Natural killer cell treated with Interleukin-12 subunit alpha and Interleukin-12 subunit beta and Interleukin-15 and Interleukin-18, amount 100 ng/mL, for 72 hours (primary cell): ENCODE data around the gene MINDY4B. TPM values are rescaled to one million over a fixed set of nuclear protein-coding genes. Genes with fewer than 3 reads are reported as not detected.

ENCODE experiments used
- ATAC-seq, 2 donors: fragments of 150-1000 bp; cut with Tn5 transposase in 1 of 2; sonication (Bioruptor Pico), chemical (Tn5 transposase) in 1 of 2; 2 replicates each; pipeline ENCODE4 v1.10.0; 2021
- DNase-seq: peaks from one replicate; pipeline ENCODE4 v3.0.0; 2022; ENCODE audit warnings: low spot score
- H3K27ac Mint-ChIP-seq, 2 donors: 1 replicate in 1 of 2; 2 replicates in 1 of 2; pipeline ENCODE4 v1.8.0; 2022; ENCODE audit warnings: mixed read lengths in 2 of 2, mild to moderate bottlenecking in 1 of 2, moderate library complexity in 1 of 2
- H3K27me3 Mint-ChIP-seq, 2 donors: 1 replicate in 1 of 2; 2 replicates in 1 of 2; pipeline ENCODE4 v1.8.0; 2022; ENCODE audit warnings: mixed read lengths in 2 of 2
- H3K36me3 Mint-ChIP-seq: one replicate; pipeline ENCODE4 v1.8.0; 2022; ENCODE audit warnings: mixed read lengths
- H3K4me1 Mint-ChIP-seq, 2 donors: 1 replicate in 1 of 2; 2 replicates in 1 of 2; pipeline ENCODE4 v1.8.0; 2022; ENCODE audit warnings: low read depth in 2 of 2, mixed read lengths in 2 of 2, mild to moderate bottlenecking in 1 of 2
- H3K4me3 Mint-ChIP-seq: one replicate; pipeline ENCODE4 v1.8.0; 2022; ENCODE audit warnings: mixed read lengths
- H3K9me3 Mint-ChIP-seq: 2 replicates; pipeline ENCODE4 v1.8.0; 2022; ENCODE audit warnings: mixed read lengths
- total RNA-seq, 2 donors: library from RNA; stranded (reverse); gene quantifications; one replicate each; pipeline ENCODE4 v1.2.3, GENCODE V29; 2022

The MINDY4B gene
- total RNA-seq, 2 donors from 2014 or later: not detected

DNA sequence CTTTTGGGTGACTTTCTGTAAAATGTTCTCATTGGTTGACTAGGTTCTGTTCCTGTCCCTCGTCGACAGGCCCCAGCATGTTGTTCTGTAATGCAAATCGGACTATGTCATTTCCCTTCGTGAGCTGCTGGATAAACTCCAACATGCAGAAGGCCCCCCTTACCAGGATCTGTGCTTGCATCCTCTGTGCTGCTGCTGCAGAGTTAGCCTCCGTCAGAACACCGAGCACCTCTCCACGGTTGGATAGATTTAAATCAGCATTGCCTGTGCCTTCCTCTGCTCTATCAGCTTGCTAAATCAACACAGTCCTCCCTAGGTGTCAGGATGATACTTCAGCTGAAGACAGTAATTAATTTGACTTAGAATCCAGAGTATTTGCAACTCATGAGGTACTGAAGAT, 12.7 kb upstream of the MINDY4B start:
- no peaks in the 10 kb centered on the region for H3K9me3 Mint-ChIP-seq
- peaks cover 23 to 30% of the 10 kb centered on the region in 2 donors for H3K27me3 Mint-ChIP-seq
- no peak overlapping the region for H3K4me3 Mint-ChIP-seq
- no peaks in the 10 kb centered on the region for H3K4me1 Mint-ChIP-seq
- H3K36me3 Mint-ChIP-seq: no peaks in the 10 kb centered on the region
- DNase-seq (no peak), ATAC-seq (no peak)
- no peak overlapping the region for H3K27ac Mint-ChIP-seq

- Mint-ChIP-seq H3K9me3 (no peaks in the 10 kb centered on the region), H3K27ac (no peak overlapping the region), H3K4me1 (no peaks in the 10 kb centered on the region), H3K36me3 (no peaks in the 10 kb centered on the region), H3K4me3 (no peak overlapping the region), H3K27me3 (peaks cover 21 to 45% of the 10 kb centered on the region in 2 donors)
- no peak for DNase-seq
- ATAC-seq: no peak
These were observed 8.1 kb upstream of the MINDY4B start for GRCh38 chr3:150913133-150913922.

DNA sequence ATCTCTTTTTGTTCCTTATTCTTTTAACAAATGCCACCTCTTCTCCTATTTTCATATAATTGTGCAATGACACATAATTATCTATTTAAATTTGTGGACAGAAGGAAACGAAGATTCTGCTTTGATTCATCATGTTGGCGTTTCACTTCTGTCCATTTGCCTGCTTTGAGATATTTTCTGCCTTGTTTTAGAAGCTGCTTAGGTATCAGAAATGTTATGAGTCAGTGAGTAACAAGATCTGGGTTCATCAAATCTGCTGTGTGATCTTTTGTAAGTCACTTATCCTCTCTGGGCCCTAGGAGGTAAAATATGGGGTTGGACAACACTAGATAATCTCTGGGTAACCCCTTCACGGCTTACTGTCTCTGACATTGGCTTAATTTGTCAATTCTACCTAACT, 7.3 kb upstream of the MINDY4B start:
- Mint-ChIP-seq H3K36me3 (no peaks in the 10 kb centered on the region), H3K27me3 (peaks cover 24 to 47% of the 10 kb centered on the region in 2 donors), H3K27ac (no peak overlapping the region), H3K4me3 (no peak overlapping the region), H3K9me3 (no peaks in the 10 kb centered on the region), H3K4me1 (no peaks in the 10 kb centered on the region)
- DNase-seq: no peak
- ATAC-seq: no peak

DNA sequence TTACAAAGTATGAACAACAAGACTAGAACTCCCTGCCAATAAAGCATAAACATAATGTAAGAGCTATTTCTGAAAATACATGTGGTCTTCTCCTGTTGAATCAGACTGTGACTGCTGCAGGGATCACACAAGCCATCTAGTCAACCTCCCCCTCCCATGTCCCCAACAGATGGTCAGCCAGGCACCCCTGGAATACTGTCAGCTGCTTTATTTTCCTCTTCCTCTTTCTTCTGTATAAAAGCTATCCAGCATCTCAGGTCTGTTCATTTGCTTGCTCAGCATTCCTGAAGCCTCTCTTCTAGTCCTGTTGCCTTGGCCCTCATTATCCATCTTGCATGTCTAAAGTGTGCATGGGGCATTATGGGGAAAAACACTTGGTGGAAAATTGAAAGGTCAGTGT, 6.5 kb upstream of the MINDY4B start:
- no peaks in the 10 kb centered on the region for H3K4me1 Mint-ChIP-seq
- DNase-seq (no peak), ATAC-seq (no peak)
- no peak overlapping the region for H3K27ac Mint-ChIP-seq
- no peaks in the 10 kb centered on the region for H3K9me3 Mint-ChIP-seq
- H3K36me3 Mint-ChIP-seq: no peaks in the 10 kb centered on the region
- peaks cover 25 to 51% of the 10 kb centered on the region in 2 donors for H3K27me3 Mint-ChIP-seq
- H3K4me3 Mint-ChIP-seq: no peak overlapping the region

GRCh38 chr3:150906461-150906860, 1.2 kb upstream of the MINDY4B start:
- H3K27me3 Mint-ChIP-seq: peaks cover 23 to 61% of the 10 kb centered on the region in 2 donors
- H3K4me3 Mint-ChIP-seq: no peak overlapping the region
- no peaks in the 10 kb centered on the region for H3K4me1 Mint-ChIP-seq
- H3K9me3 Mint-ChIP-seq: no peaks in the 10 kb centered on the region
- ATAC-seq: no peak
- DNase-seq: no peak
- H3K36me3 Mint-ChIP-seq: no peaks in the 10 kb centered on the region
- H3K27ac Mint-ChIP-seq: no peak overlapping the region

DNA sequence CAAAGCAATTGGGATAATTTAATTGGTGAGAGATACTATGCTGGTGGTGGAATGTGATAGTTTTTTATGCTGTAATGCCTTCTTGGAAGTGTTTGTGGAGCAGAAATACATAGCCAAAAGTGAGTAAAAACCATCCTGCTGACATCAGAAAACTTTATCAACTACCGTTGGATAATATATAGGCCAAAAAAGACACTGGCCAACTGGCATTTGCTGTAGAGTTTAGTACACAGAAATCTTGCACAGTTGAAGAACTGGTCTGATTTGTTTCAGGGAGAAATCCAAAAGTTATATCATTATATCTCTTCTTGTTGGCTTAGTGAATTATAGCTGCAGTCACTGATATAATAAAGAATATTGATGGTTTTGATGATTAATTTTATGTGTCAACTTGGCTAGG, 507 bp upstream of the MINDY4B start:
- DNase-seq (no peak), ATAC-seq (no peak)
- Mint-ChIP-seq H3K9me3 (no peaks in the 10 kb centered on the region), H3K36me3 (no peaks in the 10 kb centered on the region), H3K27me3 (peaks cover 19 to 54% of the 10 kb centered on the region in 2 donors), H3K4me1 (no peaks in the 10 kb centered on the region), H3K4me3 (no peak overlapping the region), H3K27ac (no peak overlapping the region)

GRCh38 chr3:150902988-150903387, 2.3 kb downstream of the MINDY4B start:
- Mint-ChIP-seq H3K27me3 (peaks cover 14 to 47% of the 10 kb centered on the region in 2 donors), H3K36me3 (no peaks in the 10 kb centered on the region), H3K9me3 (no peaks in the 10 kb centered on the region), H3K4me3 (no peak overlapping the region), H3K27ac (no peak overlapping the region), H3K4me1 (no peaks in the 10 kb centered on the region)
- ATAC-seq: no peak
- DNase-seq: no peak

DNA sequence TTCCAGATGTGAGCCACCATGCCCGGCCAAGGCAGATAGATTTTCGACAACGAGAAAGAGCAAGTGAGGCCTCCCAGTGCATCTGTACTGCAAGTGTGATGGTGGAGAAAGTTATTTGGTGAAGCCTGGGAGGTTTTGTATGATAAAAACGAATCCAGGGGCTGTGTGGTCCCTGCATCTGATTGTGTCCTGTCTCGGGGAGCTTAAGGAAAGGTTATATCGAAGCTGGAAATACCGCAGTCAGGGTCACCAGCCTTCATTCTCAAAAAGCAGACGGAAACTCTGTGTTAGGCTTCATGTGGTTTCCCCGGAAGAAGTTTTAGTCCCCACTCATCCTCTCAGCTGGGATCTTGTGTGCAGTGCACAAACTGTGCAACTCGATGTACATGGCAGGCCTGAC, 3.4 kb downstream of the MINDY4B start:
- H3K27me3 Mint-ChIP-seq: peaks cover 10 to 39% of the 10 kb centered on the region in 2 donors
- no peak for DNase-seq
- no peaks in the 10 kb centered on the region for H3K36me3 Mint-ChIP-seq
- H3K27ac Mint-ChIP-seq: no peak overlapping the region
- H3K4me1 Mint-ChIP-seq: no peaks in the 10 kb centered on the region
- no peak for ATAC-seq
- no peaks in the 10 kb centered on the region for H3K9me3 Mint-ChIP-seq
- no peak overlapping the region for H3K4me3 Mint-ChIP-seq

- DNase-seq (no peak), ATAC-seq (no peak)
- Mint-ChIP-seq H3K27me3 (peaks cover 8 to 37% of the 10 kb centered on the region in 2 donors), H3K9me3 (no peaks in the 10 kb centered on the region), H3K36me3 (no peaks in the 10 kb centered on the region), H3K27ac (no peak overlapping the region), H3K4me1 (no peaks in the 10 kb centered on the region), H3K4me3 (no peak overlapping the region)
These were observed 6.1 kb downstream of the MINDY4B start for GRCh38 chr3:150899141-150899540.

GRCh38 chr3:150898046-150898754, 7.0 kb downstream of the MINDY4B start:
- Mint-ChIP-seq H3K27me3 (peaks cover 6 to 34% of the 10 kb centered on the region in 2 donors), H3K36me3 (no peaks in the 10 kb centered on the region), H3K4me3 (no peak overlapping the region), H3K27ac (no peak overlapping the region), H3K4me1 (no peaks in the 10 kb centered on the region), H3K9me3 (no peaks in the 10 kb centered on the region)
- ATAC-seq (no peak), DNase-seq (no peak)

- Mint-ChIP-seq H3K4me3 (no peak overlapping the region), H3K27ac (no peak overlapping the region), H3K9me3 (no peaks in the 10 kb centered on the region), H3K27me3 (peaks cover 3 to 28% of the 10 kb centered on the region in 2 donors), H3K4me1 (no peaks in the 10 kb centered on the region), H3K36me3 (no peaks in the 10 kb centered on the region)
- DNase-seq (no peak), ATAC-seq (no peak)
These were observed 7.6 kb downstream of the MINDY4B start for GRCh38 chr3:150897592-150897991.

- Mint-ChIP-seq H3K9me3 (no peaks in the 10 kb centered on the region), H3K27ac (no peak overlapping the region)
- no peak for DNase-seq
These were observed 14.4 kb downstream of the MINDY4B start for GRCh38 chr3:150890831-150891230.

DNA sequence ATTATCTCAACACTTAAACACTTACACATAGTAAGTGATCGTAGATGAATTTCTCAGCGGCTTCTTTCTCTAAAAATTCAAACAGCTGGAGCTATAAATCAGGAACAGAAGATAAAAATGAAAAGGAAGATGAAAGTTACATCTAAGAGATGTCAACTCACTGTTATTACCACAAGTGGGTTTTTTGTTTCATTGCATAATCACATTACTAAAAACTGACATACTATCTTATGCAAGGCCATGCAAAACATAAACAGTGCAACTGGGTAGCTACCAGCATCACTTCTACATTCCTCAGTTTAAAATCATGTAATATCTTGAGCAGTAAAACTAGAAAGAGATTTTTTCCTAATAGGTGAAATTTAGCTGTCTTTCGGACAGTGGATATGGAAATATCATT, 14.9 kb downstream of the MINDY4B start:
- Mint-ChIP-seq H3K27me3 (peaks cover 18 to 25% of the 10 kb centered on the region in 2 donors), H3K9me3 (no peaks in the 10 kb centered on the region), H3K36me3 (no peaks in the 10 kb centered on the region), H3K4me1 (peaks cover 0 to 5% of the 10 kb centered on the region in 2 donors), H3K27ac (peak overlapping the region in 1 of 2 donors; percentile 33), H3K4me3 (no peak overlapping the region)
- no peak for ATAC-seq
- no peak for DNase-seq

More at GRCh38 chr3:150890831-150891230, 14.4 kb downstream of the MINDY4B start:
- H3K4me1 Mint-ChIP-seq: peaks cover 0 to 5% of the 10 kb centered on the region in 2 donors
- H3K4me3 Mint-ChIP-seq: no peak overlapping the region
- no peak for ATAC-seq
- peaks cover 13 to 25% of the 10 kb centered on the region in 2 donors for H3K27me3 Mint-ChIP-seq
- no peaks in the 10 kb centered on the region for H3K36me3 Mint-ChIP-seq

- no peak overlapping the region for H3K27ac Mint-ChIP-seq
- ATAC-seq: no peak
- DNase-seq: no peak
- no peaks in the 10 kb centered on the region for H3K9me3 Mint-ChIP-seq
- H3K27me3 Mint-ChIP-seq: peaks cover 21 to 27% of the 10 kb centered on the region in 2 donors
- H3K36me3 Mint-ChIP-seq: no peaks in the 10 kb centered on the region
- H3K4me1 Mint-ChIP-seq: peaks cover 0 to 5% of the 10 kb centered on the region in 2 donors
- H3K4me3 Mint-ChIP-seq: no peak overlapping the region
These were observed 16.1 kb downstream of the MINDY4B start for GRCh38 chr3:150889106-150889505.
